GM18951 (cell line): ENCODE data around the gene PIP4K2B.
"Not testable (repeated sequence)": the region's sequence is repeated elsewhere in the genome, so short reads cannot be mapped to it uniquely, and the experiment has no call there.

Source experiments
- POLR2A ChIP-seq: IDR thresholded peaks from 4 replicates; pipeline ENCODE4 v1.6.1; 2011; ENCODE audit warnings: mild to moderate bottlenecking; ENCODE audit not compliant: insufficient read length, insufficient read depth; ENCODE audit errors: extremely low read depth
- in situ Hi-C: fragments of 300-500 bp; cut with MboI; formaldehyde crosslinking; loops from one replicate; pipeline ENCODE4 v1.12.0; 2022; ENCODE audit warnings: low sequenced_read_pairs, mixed read lengths, inconsistent platforms; ENCODE audit not compliant: unreplicated experiment

PIP4K2B gene

DNA sequence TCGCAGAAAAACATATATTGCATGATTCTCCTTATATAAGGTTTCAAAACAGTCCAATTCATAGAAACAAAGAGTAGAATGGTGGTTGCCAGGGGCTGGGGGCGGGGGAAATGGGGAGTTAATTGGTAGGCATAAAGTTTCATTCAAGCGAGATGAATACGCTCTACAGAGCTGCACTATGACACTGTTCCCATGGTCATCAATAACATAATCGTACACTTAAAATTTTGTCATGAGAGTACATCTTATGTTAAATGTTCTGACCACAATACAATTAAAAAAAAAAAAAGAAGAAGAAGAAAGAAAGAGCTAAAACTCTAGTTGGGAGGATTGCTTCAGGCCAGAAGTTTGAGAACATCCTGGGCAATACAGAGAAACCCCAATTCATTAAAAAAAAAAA is 5.1 kb downstream of the PIP4K2B start:
- TF ChIP-seq POLR2A, result no peak
- in situ Hi-C loops, result no loop called here

DNA sequence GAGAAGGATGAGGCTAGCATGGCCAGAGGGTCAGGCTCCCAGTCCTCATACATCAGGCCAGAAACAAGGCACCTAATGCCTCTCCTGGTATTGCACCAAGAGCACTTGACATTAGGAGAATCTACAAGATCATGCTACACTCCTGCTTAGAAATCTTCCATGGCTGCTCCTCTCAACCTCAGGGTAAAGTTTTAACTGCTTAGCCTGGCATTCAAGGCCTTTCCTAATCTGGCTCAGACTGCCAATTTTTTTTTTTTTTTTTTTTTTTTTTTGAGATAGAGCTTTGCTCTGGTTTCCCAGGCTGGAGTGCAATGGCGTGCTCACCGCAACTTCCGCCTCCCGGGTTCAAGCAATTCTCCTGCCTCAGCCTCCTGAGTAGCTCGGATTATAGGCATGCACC is 8.2 kb downstream of the PIP4K2B start:
- in situ Hi-C loops, result no loop called here
- TF ChIP-seq POLR2A, result no peak

GRCh38 chr17:38790148-38790707 is 9.1 kb downstream of the PIP4K2B start:
- in situ Hi-C loops, result not testable (repeated sequence)

GRCh38 chr17:38789185-38789584 is 10.2 kb downstream of the PIP4K2B start:
- no peak for TF ChIP-seq POLR2A
- in situ Hi-C loops, result no loop called here

GRCh38 chr17:38787999-38788398 is 11.4 kb downstream of the PIP4K2B start:
- in situ Hi-C loops, result not testable (repeated sequence)

DNA sequence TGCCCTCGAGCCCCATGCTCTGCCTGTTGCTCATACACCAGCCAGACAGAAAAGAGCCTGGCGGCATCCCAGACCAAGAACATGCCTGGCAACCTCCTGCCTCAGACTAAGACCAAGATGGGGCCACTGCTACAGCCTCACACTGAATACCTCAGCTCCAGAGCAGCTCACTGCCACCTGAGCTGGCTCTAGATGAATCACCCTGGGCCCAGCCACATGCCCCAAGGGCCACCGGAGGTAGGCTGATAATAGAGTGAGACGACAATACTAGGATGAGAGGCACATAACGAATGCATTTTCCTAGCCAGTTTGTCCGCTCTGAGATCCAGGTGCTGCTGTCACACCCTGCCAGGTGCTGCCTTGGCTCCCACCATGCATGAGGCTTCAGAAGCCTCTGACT is 13.0 kb downstream of the PIP4K2B start:
- in situ Hi-C loops, result no loop called here

DNA sequence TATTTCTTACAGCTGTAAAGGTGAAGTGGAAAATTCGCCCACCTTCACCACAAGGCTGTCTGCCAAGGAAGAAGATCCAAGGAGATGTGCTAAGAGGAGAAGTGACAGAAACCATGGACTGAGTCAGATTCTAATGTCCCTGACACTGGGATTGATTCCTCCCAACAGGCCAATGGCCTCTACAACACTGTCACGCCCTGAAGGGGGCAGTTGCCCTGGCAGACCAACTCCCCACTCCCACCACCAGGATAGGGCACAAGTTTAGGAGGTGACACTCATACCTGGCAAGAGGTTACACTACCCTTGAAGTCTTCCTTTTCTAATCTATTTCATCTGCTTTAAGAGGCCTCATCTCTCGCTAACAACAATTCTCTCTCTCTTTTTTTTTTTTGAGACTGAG is 16.1 kb downstream of the PIP4K2B start:
- TF ChIP-seq POLR2A, result no peak
- in situ Hi-C loops, result no loop called here

More for the DNA sequence above, 13.0 kb downstream of the PIP4K2B start:
- no peak for TF ChIP-seq POLR2A

DNA sequence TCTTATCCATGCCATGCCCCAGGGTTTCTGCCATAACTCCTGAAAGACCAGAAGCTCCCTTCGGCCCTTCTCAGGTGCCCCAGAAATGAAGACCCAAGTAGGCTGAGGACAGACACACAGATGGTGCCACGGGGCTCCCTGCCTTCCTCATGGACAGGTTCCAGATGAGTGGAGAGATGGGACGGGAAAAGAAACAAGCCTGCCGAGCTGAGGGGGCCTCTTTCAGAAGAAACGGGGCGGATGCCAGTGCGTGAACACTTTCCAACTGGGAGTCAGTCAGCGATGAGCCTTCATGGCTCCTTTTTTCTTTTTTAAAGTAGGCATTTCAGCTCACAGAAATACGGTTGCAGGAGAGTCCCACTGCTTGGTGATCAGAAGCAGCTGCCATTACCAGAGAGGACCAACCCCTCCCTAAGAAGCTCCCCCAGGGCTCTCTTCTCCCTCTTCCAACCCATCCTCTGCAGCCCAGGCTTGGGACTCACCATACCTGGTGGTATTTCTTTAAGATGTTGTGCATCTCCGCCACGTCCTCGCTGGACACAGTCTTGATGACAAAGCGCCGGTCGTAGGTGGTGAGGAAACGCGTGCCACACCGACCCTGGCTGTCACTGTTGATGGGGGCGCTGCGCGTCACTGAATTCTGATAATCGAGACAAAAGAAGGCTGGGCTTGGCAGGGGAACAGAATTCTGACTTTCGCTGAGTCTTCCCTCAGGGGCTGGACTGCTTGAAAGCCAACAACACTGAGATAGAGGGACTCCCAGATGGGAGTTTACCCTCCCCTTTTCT is 19.2 kb downstream of the PIP4K2B start:
- no peak for TF ChIP-seq POLR2A
- in situ Hi-C loops, result no loop called here

DNA sequence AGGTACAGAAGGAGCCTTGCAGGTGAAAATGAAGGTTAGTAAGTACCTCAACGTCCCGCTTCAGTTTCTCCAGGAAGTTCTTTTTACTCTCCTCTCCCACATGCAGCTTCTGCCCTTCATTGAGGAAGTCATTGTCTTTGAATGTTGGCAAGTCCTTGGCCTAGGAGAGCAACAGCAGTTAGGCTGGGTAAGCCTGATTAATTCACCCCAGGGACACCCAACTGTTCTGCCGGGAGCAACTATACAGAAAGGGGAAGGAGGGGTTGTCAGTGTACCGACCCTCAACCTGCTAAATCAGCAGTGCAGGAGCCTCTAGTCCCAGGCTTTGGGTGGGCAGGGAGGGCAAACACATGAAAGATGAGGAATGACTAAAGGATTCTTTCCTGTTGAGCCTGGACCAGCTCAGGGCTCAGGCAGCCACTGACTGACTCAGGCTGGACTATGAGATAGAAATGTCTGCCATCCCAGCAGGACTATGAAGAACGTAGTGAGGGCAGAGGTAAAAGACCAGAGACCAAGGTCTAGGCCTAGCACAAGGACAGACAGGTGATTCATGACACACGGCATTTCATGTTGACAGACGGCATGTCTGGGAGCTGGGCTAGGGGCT is 21.6 kb downstream of the PIP4K2B start:
- no peak for TF ChIP-seq POLR2A
- in situ Hi-C loops, result no loop called here

DNA sequence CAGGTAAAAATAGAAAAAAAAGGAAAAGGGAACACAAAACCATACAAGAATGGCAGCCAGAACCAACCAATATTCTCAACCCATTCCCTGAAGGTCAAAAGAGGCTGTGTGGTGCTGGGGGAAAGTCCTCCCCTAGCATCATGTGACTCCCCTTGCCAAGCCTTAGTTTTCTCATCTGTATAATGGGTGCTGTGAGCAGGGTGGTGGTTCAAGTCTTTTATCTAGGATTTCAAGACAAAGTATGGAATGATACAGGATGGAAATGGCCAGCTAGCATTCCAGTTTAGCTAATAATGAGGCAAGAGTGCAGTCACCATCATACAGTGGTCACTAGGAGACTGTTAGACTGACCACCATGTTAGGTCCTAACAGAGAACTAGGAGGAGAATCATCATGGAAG is 26.1 kb downstream of the PIP4K2B start:
- in situ Hi-C loops, result no loop called here
- no peak for TF ChIP-seq POLR2A

DNA sequence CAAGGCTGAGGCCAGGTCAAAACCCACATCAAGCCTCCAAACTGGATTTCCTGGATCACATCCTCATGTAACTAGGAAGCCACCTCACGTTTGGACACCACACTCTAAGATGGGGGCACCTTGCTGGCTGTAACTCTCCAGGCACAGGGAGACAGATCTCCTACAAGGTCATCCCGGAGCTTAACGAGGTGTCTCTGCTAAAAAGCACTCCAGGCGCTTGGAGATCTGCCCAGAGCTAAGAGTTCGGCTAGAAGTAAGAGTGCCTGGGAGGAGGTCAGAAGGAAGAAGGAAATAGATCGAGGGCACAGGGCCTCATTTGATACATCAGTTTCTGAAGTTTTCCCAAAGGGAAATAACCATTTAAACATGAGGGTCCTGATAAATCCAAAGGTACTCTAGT is 30.9 kb downstream of the PIP4K2B start:
- no peak for TF ChIP-seq POLR2A
- in situ Hi-C loops, result no loop called here

- in situ Hi-C loops, result no loop called here
- TF ChIP-seq POLR2A, result no peak
These were observed 33.0 kb downstream of the PIP4K2B start for GRCh38 chr17:38766341-38766740.

DNA sequence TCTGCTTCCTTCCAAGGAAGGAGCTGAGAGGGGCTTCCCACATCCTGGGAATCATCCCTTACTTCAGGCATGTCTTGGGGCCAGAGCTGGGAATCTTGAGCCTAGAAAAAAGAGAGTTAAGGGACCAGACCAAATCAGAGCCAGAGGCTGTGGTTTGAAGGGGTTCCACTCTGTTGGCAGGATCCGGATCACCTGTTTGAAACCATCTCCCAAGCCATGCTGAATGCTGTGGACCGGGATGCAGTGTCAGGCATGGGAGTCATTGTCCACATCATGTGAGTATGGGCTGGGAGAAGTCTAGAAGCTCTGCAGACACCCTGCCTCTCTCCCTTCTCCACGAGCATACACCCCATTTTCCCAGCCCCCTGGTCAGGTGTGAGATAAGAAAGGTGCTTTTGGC is 37.1 kb downstream of the PIP4K2B start:
- TF ChIP-seq POLR2A, result no peak
- in situ Hi-C loops, result no loop called here

DNA sequence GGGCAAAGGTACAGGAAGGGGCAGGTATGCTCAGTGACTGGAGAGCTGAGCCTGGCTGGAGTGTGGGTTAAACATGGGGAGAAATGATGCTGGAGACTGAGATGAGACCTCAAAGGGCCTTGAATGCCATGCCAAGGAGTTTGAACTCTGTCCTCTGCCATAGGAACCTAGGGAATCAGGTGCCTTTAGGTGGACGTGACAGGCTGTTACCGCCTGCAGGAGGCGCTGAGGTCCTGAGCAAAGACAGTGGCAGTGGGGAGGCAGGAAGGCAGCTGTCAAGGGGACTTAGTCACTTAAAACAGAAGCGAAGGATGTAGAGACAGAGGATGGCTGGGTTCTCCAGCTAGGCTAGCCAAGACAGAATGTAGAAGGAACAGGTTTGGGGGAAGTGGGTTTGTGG is 37.7 kb downstream of the PIP4K2B start:
- no peak for TF ChIP-seq POLR2A
- in situ Hi-C loops, result no loop called here

DNA sequence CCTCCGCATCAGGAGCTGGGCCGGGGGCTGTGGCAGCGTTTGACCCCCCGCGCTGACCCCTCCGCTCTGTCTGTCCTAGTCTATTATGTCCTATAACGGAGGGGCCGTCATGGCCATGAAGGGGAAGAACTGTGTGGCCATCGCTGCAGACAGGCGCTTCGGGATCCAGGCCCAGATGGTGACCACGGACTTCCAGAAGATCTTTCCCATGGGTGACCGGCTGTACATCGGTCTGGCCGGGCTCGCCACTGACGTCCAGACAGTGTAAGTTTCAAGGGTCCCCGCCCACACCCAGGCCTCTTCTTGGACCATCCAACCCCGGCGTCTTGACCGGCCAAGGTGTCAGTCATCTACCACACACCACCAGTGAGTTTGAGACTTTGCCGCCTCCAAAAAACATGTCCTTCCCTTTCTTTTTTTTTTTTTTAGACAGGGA is 46.3 kb downstream of the PIP4K2B start:
- TF ChIP-seq POLR2A, result no peak
- in situ Hi-C loops, result no loop called here
